HepG2 (cell line): ENCODE results near the gene FNDC3B. TPM values are rescaled to one million over a fixed set of nuclear protein-coding genes. Genes with fewer than 3 reads are reported as not detected.

Experiments used
- ATAC-seq: fragments of 200-7000 bp; cut with Tn5 transposase; 3 replicates; pipeline ENCODE4 v1.9.1; 2020; ENCODE audit warnings: mild to moderate bottlenecking, moderate library complexity
- BruUV-seq: library from RNA; stranded (reverse); fragments of 400-500 nt; replicated peaks from 2 replicates; lab custom pipeline; 2021; lab: Mats Ljungman, UMichigan
- CTCF ChIA-PET: fragments of 300-600 bp; formaldehyde crosslinking; extraction: SDS; loops from one replicate; lab custom pipeline; 2021; ENCODE audit warnings: low total read pairs, inconsistent platforms, low intra/inter-chr PET ratio; lab: Yijun Ruan, JAX
- POLR2A ChIA-PET: fragments of 350-600 bp; sonication (Branson Sonifier 250); formaldehyde crosslinking; loops from one replicate; lab custom pipeline; 2020; ENCODE audit warnings: antibody characterized with exemption, inconsistent platforms; lab: Yijun Ruan, JAX
- DNase-seq: peaks from one replicate; pipeline ENCODE4 v3.0.0-alpha.2; 2015; ENCODE audit warnings: low spot score
- FAIRE-seq: peaks from 3 replicates; lab custom pipeline; 2011; peaks lifted over from hg19 to GRCh38; lab: Jason Lieb, UNC
- H2AFZ ChIP-seq: one replicate; pipeline ENCODE4 v1.6.1; 2011; ENCODE audit warnings: low read length, inconsistent platforms
- H3K27ac ChIP-seq: fragments of 300-600 bp; 3 replicates; pipeline ENCODE4 v1.8.0; 2011; ENCODE audit warnings: mixed run types, mild to moderate bottlenecking, mixed read lengths, low read length, inconsistent platforms; ENCODE audit not compliant: insufficient read depth; ENCODE audit errors: extremely low read length
- H3K27me3 ChIP-seq, 2 experiments: fragments of 200-600 bp in 1 of 2; 2 replicates in 1 of 2; 3 replicates in 1 of 2; pipeline versions ENCODE4 v1.6.0 to v1.8.0; 2011; ENCODE audit warnings: low read length in 2 of 2, mild to moderate bottlenecking in 2 of 2, moderate library complexity in 2 of 2, inconsistent platforms in 1 of 2; ENCODE audit not compliant: insufficient read depth in 2 of 2, control insufficient read depth in 1 of 2
- H3K36me3 ChIP-seq, 2 experiments: fragments of 200-600 bp in 1 of 2; replicated peaks in 1 of 2; 2 replicates in 1 of 2; 3 replicates in 1 of 2; pipeline versions ENCODE4 v1.5.1 to v1.8.0; 2011; ENCODE audit warnings: low read length in 2 of 2, inconsistent platforms in 1 of 2; ENCODE audit not compliant: insufficient read depth in 2 of 2, control insufficient read depth in 1 of 2
- H3K4me1 ChIP-seq: 2 replicates; pipeline ENCODE4 v1.5.1; 2012; ENCODE audit warnings: low read length, inconsistent platforms; ENCODE audit not compliant: insufficient read depth
- H3K4me2 ChIP-seq: 2 replicates; pipeline ENCODE4 v1.6.0; 2011; ENCODE audit warnings: low read depth, low read length, inconsistent platforms
- H3K4me3 ChIP-seq, 3 experiments: fragments of 200-600 bp in 1 of 3; sonication (generic), shearing (Covaris generic) in 1 of 3; replicated peaks in 1 of 3; 2 replicates each; pipeline ENCODE4 v1.5.1; 2011 to 2016; ENCODE audit warnings: low read length in 3 of 3, inconsistent platforms in 2 of 3, low read depth in 2 of 3, mild to moderate bottlenecking in 2 of 3, control low read depth in 1 of 3, mixed read lengths in 1 of 3; ENCODE audit not compliant: insufficient read depth in 1 of 3
- H3K79me2 ChIP-seq: one replicate; pipeline ENCODE4 v1.6.1; 2011; ENCODE audit warnings: low read length, inconsistent platforms; ENCODE audit not compliant: insufficient read depth
- H3K9ac ChIP-seq: 2 replicates; pipeline ENCODE4 v1.6.0; 2011; ENCODE audit warnings: mild to moderate bottlenecking, low read depth, low read length, inconsistent platforms; ENCODE audit not compliant: insufficient read depth
- H3K9me3 ChIP-seq: 2 replicates; pipeline ENCODE4 v1.5.1; 2012; ENCODE audit warnings: mild to moderate bottlenecking, low read length
- H4K20me1 ChIP-seq: 2 replicates; pipeline ENCODE4 v1.6.0; 2011; ENCODE audit warnings: inconsistent platforms, mild to moderate bottlenecking, low read length, moderate library complexity; ENCODE audit not compliant: insufficient read depth
- ARHGAP35 ChIP-seq: sonication (generic); formaldehyde crosslinking; IDR thresholded peaks from 2 replicates; pipeline ENCODE4 v1.9.0; 2022; ENCODE audit warnings: mild to moderate bottlenecking, inconsistent platforms, moderate library complexity, missing genetic modification reagents, borderline replicate concordance
- HMG20A ChIP-seq: IDR thresholded peaks from 2 replicates; pipeline ENCODE4 v1.6.1; 2016; ENCODE audit warnings: borderline replicate concordance
- HOXA3 ChIP-seq: sonication (generic); formaldehyde crosslinking; IDR thresholded peaks from 2 replicates; pipeline ENCODE4 v1.5.0; 2020; ENCODE audit warnings: missing genetic modification reagents
- MAFF ChIP-seq: IDR thresholded peaks from 2 replicates; pipeline ENCODE4 v1.6.1; 2011; ENCODE audit warnings: low read depth, low read length, improper control_type of control experiment
- MAFG ChIP-seq: sonication (generic); formaldehyde crosslinking; IDR thresholded peaks from 2 replicates; pipeline ENCODE4 v1.5.1; 2020; ENCODE audit warnings: mild to moderate bottlenecking, missing genetic modification reagents
- POLR2AphosphoS2 ChIP-seq: IDR thresholded peaks from 2 replicates; pipeline ENCODE4 v1.6.1; 2011; ENCODE audit warnings: low read depth, low read length, improper control_type of control experiment
- RBM39 ChIP-seq: fragments of 200-400 bp; formaldehyde crosslinking; IDR thresholded peaks from one replicate; pipeline ENCODE4 v1.6.1; 2018; ENCODE audit warnings: antibody characterized with exemption, mild to moderate bottlenecking, low read depth, low read length; ENCODE audit not compliant: poor library complexity, severe bottlenecking
- ZNF30 ChIP-seq: sonication (generic); formaldehyde crosslinking; IDR thresholded peaks from 2 replicates; pipeline ENCODE4 v1.5.0; 2020; ENCODE audit warnings: mild to moderate bottlenecking, missing genetic modification reagents
- ZNF337 ChIP-seq: sonication (generic); formaldehyde crosslinking; IDR thresholded peaks from 2 replicates; pipeline ENCODE4 v1.5.1; 2020; ENCODE audit warnings: missing genetic modification reagents, low read depth, mild to moderate bottlenecking, borderline replicate concordance
- ZNF552 ChIP-seq: sonication (generic); formaldehyde crosslinking; IDR thresholded peaks from 2 replicates; pipeline ENCODE4 v1.9.0; 2022; ENCODE audit warnings: missing genetic modification reagents, mild to moderate bottlenecking, borderline replicate concordance
- ZNF703 ChIP-seq: sonication (generic); formaldehyde crosslinking; IDR thresholded peaks from 2 replicates; pipeline ENCODE4 v1.5.1; 2020; ENCODE audit warnings: missing genetic modification reagents, mild to moderate bottlenecking, moderate library complexity, borderline replicate concordance
- WGBS: methylation state at CpG from one replicate; pipeline ENCODE4 v1.1.6; 2017; ENCODE audit warnings: low lambda C conversion rate; 5-methylcytosine and 5-hydroxymethylcytosine counted together
- in situ Hi-C: cut with HindIII; loops from 2 replicates; pipeline ENCODE4 v1.10.0; 2017; ENCODE audit warnings: low pct_unique_long_range_greater_than_20kb; ENCODE audit not compliant: extremely low pct_ligation_motif_present
- intact Hi-C: fragments of 100-400 bp; cut with micrococcal nuclease; formaldehyde crosslinking; loops from one replicate; pipeline ENCODE4 v1.10.0; 2022; ENCODE audit not compliant: unreplicated experiment
- polyA plus RNA-seq, 8 experiments: library from polyadenylated mRNA; depleted of rRNA in 3 of 8; stranded (reverse) in 7 of 8; unstranded in 1 of 8; fragments of >200 nt; fragmentation: Illumina TruSeq in 4 of 8; extraction: Trizol in 4 of 8; gene quantifications; 2 replicates each; pipeline versions ENCODE4 v1.2.1 to v1.2.3, GENCODE V29; 2011 to 2016; ENCODE audit warnings: low read depth in 4 of 8, missing spikeins in 1 of 8, mixed read lengths in 1 of 8; ENCODE audit not compliant: insufficient read depth in 1 of 8
- total RNA-seq, 5 experiments: library from RNA; depleted of rRNA; stranded (reverse); fragments of >200 nt; fragmentation: Illumina TruSeq; extraction: Trizol; gene quantifications; 2 replicates each; pipeline ENCODE4 v1.2.3, GENCODE V29; 2016; ENCODE audit warnings: low read depth in 1 of 5
- TF ChIP-seq, protein P1 (sequence below): sonication (generic); formaldehyde crosslinking; IDR thresholded peaks from 2 replicates; pipeline ENCODE4 v1.5.0; 2020; ENCODE audit warnings: missing genetic modification reagents, mild to moderate bottlenecking, borderline replicate concordance
- TF ChIP-seq, protein P2 (sequence below): sonication (generic); formaldehyde crosslinking; IDR thresholded peaks from 2 replicates; pipeline ENCODE4 v1.4.0; 2020; ENCODE audit warnings: missing genetic modification reagents, borderline replicate concordance
- TF ChIP-seq, protein P3 (sequence below): sonication (generic); formaldehyde crosslinking; IDR thresholded peaks from 2 replicates; pipeline ENCODE4 v1.5.0; 2020; ENCODE audit warnings: missing genetic modification reagents

The FNDC3B gene
- total and polyA plus RNA-seq, 2 of the 13 experiments (the other 11 are each of a cell fraction or from before 2014, with no cell fraction given): 74.8 to 103 TPM

DNA sequence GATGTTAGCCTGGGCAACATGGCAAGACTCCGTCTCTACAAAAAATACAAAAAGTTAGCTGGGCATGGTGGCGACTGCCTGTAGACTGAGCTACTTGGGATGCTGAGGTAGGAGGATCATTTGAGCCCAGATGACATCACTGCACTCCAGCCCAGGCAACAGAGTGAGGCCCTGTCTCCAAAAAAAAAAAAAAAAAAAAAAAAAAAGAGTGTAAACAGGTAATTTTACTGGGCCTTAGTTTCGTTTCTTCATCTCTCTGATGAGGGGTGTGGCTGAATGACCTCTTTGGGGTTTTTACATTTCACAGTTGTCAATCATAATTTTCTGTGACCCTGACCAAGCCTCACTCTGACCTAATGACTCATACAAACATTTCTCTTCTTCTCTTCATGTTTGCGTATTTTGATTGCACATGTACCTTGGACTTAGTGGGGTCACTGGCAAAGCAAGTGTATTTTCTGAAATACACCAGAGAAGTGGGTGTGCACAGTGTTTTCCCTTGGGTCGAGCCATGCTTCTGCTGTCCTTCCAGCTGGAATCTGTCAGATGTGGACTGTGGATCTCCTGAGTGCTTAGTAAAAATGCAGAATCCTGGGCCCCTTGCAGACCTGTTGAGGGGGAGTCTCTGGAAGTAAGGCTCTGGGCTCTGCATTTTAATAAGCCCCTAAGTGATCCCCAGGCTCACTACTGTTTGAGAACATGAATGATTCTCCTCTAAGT is 140.5 kb downstream of the FNDC3B start:
- FAIRE-seq (peak; percentile 97), DNase-seq (peak; percentile 97), ATAC-seq (peak; percentile 82)
- no peak overlapping the region for H2AFZ ChIP-seq
- peak overlapping the region; percentile 57 for H3K27ac ChIP-seq
- POLR2A ChIA-PET: interaction anchor here (0.6 to 1.7 kb wide), 10 partner anchors 11 to 407 kb away, joined by 3 to 18 read pairs (median 4); no protein-coding TSS in a partner anchor
- H3K4me2 ChIP-seq: peak overlapping the region; percentile 30
- CTCF ChIA-PET: interaction anchor here (0.6 kb wide), 1 partner anchor 32 kb away, joined by 3 read pairs; no protein-coding TSS in a partner anchor
- in situ Hi-C loops (no loop called here), intact Hi-C loops (loop anchor here (2.0 to 5.0 kb wide), 2 partner anchors 23 to 38 kb away; no protein-coding TSS in a partner anchor)
- no TSS peak for BruUV-seq
- no peaks in the 10 kb centered on the region for H3K27me3 ChIP-seq
- peaks cover 96% of the 10 kb centered on the region for H4K20me1 ChIP-seq
- 17% methylated on average over 5 of the region's 5 CpGs for WGBS
- peaks cover 95% of the 10 kb centered on the region for H3K79me2 ChIP-seq
- H3K4me1 ChIP-seq: peaks cover 93% of the 10 kb centered on the region
- H3K9me3 ChIP-seq: no peaks in the 10 kb centered on the region
- H3K4me3 ChIP-seq: no peak overlapping the region
- 0 out of 2 replicates have a peak overlapping the region, but pooled peaks have one; percentile 1 for H3K9ac ChIP-seq
- peaks cover 8 to 35% of the 10 kb centered on the region in 2 experiments for H3K36me3 ChIP-seq
- TF ChIP-seq, protein P1, sequence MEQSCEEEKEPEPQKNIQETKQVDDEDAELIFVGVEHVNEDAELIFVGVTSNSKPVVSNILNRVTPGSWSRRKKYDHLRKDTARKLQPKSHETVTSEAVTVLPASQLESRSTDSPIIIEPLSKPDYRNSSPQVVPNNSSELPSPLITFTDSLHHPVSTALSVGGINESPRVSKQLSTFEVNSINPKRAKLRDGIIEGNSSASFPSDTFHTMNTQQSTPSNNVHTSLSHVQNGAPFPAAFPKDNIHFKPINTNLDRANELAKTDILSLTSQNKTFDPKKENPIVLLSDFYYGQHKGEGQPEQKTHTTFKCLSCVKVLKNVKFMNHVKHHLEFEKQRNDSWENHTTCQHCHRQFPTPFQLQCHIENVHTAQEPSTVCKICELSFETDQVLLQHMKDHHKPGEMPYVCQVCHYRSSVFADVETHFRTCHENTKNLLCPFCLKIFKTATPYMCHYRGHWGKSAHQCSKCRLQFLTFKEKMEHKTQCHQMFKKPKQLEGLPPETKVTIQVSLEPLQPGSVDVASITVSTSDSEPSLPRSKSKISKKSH (CRISPR knock-in tag): no peak
- no peak for TF ChIP-seq ZNF337 (CRISPR knock-in tag)
- TF ChIP-seq, protein P2, sequence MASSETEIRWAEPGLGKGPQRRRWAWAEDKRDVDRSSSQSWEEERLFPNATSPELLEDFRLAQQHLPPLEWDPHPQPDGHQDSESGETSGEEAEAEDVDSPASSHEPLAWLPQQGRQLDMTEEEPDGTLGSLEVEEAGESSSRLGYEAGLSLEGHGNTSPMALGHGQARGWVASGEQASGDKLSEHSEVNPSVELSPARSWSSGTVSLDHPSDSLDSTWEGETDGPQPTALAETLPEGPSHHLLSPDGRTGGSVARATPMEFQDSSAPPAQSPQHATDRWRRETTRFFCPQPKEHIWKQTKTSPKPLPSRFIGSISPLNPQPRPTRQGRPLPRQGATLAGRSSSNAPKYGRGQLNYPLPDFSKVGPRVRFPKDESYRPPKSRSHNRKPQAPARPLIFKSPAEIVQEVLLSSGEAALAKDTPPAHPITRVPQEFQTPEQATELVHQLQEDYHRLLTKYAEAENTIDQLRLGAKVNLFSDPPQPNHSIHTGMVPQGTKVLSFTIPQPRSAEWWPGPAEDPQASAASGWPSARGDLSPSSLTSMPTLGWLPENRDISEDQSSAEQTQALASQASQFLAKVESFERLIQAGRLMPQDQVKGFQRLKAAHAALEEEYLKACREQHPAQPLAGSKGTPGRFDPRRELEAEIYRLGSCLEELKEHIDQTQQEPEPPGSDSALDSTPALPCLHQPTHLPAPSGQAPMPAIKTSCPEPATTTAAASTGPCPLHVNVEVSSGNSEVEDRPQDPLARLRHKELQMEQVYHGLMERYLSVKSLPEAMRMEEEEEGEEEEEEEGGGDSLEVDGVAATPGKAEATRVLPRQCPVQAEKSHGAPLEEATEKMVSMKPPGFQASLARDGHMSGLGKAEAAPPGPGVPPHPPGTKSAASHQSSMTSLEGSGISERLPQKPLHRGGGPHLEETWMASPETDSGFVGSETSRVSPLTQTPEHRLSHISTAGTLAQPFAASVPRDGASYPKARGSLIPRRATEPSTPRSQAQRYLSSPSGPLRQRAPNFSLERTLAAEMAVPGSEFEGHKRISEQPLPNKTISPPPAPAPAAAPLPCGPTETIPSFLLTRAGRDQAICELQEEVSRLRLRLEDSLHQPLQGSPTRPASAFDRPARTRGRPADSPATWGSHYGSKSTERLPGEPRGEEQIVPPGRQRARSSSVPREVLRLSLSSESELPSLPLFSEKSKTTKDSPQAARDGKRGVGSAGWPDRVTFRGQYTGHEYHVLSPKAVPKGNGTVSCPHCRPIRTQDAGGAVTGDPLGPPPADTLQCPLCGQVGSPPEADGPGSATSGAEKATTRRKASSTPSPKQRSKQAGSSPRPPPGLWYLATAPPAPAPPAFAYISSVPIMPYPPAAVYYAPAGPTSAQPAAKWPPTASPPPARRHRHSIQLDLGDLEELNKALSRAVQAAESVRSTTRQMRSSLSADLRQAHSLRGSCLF (CRISPR knock-in tag): no peak
- peak; percentile 96 for TF ChIP-seq HMG20A (CRISPR knock-in tag)
- no peak for TF ChIP-seq ZNF552 (CRISPR knock-in tag)
- no peak for TF ChIP-seq ZNF30
- TF ChIP-seq MAFG (CRISPR knock-in tag): no peak
- TF ChIP-seq POLR2AphosphoS2: no peak; the same call in 1 of the 2 replicates
- peak; percentile 65 for TF ChIP-seq HOXA3 (CRISPR knock-in tag)
- TF ChIP-seq MAFF: no peak; the same call in 1 of the 2 replicates
- no peak for TF ChIP-seq ARHGAP35
- no peak for TF ChIP-seq RBM39
- TF ChIP-seq ZNF703 (CRISPR knock-in tag): peak; percentile 47; the same call in 1 of the 2 replicates
- TF ChIP-seq, protein P3, sequence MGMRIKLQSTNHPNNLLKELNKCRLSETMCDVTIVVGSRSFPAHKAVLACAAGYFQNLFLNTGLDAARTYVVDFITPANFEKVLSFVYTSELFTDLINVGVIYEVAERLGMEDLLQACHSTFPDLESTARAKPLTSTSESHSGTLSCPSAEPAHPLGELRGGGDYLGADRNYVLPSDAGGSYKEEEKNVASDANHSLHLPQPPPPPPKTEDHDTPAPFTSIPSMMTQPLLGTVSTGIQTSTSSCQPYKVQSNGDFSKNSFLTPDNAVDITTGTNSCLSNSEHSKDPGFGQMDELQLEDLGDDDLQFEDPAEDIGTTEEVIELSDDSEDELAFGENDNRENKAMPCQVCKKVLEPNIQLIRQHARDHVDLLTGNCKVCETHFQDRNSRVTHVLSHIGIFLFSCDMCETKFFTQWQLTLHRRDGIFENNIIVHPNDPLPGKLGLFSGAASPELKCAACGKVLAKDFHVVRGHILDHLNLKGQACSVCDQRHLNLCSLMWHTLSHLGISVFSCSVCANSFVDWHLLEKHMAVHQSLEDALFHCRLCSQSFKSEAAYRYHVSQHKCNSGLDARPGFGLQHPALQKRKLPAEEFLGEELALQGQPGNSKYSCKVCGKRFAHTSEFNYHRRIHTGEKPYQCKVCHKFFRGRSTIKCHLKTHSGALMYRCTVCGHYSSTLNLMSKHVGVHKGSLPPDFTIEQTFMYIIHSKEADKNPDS (CRISPR knock-in tag): no peak
